22Rv1 (cell line): ENCODE data around the gene GJD4.

ENCODE experiments used
- H3K27ac ChIP-seq: fragments of 450-650 bp; 2 replicates; pipeline ENCODE4 v1.5.1; 2017
- ZFX ChIP-seq: fragments of 450-650 bp; IDR thresholded peaks from 2 replicates; pipeline ENCODE4 v1.6.1; 2017; ENCODE audit warnings: antibody characterized with exemption, borderline replicate concordance
- TF ChIP-seq, protein P1 (sequence below): fragments of 450-650 bp; IDR thresholded peaks from 2 replicates; pipeline ENCODE4 v1.5.1; 2017; ENCODE audit warnings: mild to moderate bottlenecking

Gene GJD4, protein sequence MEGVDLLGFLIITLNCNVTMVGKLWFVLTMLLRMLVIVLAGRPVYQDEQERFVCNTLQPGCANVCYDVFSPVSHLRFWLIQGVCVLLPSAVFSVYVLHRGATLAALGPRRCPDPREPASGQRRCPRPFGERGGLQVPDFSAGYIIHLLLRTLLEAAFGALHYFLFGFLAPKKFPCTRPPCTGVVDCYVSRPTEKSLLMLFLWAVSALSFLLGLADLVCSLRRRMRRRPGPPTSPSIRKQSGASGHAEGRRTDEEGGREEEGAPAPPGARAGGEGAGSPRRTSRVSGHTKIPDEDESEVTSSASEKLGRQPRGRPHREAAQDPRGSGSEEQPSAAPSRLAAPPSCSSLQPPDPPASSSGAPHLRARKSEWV

DNA sequence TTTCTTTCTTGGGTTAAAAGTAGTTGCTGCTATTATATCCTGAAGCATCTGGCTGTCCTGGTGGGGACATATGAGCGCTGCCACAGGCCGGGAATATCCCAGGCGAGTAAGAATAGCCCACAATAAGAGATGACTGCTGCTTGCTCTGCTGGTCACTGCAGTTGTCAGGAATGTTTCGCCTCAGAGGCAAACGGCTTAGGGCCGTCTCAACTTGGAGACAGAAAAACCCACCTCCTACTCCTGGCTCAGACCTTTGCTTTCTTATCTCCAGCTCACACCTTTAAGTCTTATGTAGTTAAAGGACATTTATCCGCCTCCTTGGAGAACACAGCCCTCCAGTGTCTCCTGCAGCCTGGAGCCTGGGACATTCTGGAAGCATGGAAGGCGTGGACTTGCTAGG is at the start of gene GJD4:
GJD4 (plus strand) TSS at position 151 of the 400 bp plus-strand sequence; CDS start at position 378, 227 bp downstream.
- H3K27ac ChIP-seq: no peak within 1 kb of the TSS
- TF ChIP-seq, protein P1, sequence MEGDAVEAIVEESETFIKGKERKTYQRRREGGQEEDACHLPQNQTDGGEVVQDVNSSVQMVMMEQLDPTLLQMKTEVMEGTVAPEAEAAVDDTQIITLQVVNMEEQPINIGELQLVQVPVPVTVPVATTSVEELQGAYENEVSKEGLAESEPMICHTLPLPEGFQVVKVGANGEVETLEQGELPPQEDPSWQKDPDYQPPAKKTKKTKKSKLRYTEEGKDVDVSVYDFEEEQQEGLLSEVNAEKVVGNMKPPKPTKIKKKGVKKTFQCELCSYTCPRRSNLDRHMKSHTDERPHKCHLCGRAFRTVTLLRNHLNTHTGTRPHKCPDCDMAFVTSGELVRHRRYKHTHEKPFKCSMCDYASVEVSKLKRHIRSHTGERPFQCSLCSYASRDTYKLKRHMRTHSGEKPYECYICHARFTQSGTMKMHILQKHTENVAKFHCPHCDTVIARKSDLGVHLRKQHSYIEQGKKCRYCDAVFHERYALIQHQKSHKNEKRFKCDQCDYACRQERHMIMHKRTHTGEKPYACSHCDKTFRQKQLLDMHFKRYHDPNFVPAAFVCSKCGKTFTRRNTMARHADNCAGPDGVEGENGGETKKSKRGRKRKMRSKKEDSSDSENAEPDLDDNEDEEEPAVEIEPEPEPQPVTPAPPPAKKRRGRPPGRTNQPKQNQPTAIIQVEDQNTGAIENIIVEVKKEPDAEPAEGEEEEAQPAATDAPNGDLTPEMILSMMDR: no peak
- TF ChIP-seq ZFX: no peak

DNA sequence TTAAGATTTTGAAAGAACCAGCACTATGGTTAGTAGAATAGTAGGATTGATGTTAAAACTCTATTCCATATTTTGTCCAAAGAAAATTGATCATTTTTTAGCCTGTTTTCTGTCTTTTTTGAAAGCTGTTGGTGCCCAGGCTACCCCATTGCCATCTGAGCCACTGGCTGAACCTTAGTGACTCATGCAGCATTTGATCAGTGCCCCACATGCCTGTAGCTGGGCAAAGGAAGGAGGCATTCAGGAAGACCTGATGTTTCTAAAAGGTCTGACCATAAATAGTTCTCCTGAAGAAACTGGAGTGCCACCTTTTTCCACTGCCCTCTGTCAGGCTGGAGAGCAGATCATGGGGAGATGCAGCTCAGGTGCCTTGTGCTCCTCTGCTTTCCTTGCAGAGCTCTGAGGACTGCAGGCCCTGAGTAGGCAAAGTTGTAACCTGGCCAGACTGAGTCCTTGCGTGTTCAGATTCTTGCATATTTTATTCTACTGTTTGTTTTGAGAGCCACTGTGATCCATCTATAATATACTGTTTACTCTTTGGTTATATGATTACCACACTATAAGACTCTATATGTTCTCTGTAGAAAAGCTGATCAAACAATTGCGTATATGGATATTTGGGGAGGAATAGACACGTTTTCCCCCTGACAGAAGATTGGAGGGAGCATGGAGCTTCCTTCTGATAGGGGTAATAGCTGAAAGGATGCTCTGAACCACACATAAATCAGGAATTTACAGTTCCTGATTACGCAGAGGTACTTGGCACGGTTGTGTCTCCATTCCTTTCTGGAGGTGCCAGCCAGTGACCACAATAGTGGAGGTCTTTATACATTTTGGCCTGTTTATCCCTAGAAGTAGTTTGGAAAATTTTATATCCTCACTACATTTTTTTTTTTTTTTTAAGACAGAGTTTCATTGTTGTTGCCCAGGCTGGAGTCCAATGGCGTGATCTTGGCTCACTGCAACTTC is 48.9 kb upstream of the GJD4 start:
- H3K27ac ChIP-seq: no peak overlapping the region
- TF ChIP-seq, protein P1: no peak
- TF ChIP-seq ZFX: no peak

DNA sequence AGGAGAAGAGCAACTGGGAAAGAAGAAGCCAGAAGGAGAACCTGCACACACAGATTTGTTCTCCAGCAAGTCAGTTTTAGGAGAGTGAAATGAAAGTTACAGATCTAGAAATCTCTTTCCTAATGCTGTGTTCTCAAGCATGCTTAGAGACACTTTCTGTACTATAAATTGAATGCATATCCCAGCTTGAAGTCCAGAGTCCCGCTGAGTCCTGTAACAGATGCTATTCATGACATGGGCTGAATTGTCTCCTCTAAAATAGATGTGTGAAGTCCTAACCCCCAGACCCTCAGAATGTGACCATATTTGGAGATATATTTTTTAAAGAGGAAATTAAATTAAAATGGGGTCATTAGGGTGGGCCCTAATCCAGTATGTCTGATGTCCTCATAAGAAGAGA is 46.9 kb upstream of the GJD4 start:
- no peak overlapping the region for H3K27ac ChIP-seq
- TF ChIP-seq, protein P1: no peak
- TF ChIP-seq ZFX: no peak

DNA sequence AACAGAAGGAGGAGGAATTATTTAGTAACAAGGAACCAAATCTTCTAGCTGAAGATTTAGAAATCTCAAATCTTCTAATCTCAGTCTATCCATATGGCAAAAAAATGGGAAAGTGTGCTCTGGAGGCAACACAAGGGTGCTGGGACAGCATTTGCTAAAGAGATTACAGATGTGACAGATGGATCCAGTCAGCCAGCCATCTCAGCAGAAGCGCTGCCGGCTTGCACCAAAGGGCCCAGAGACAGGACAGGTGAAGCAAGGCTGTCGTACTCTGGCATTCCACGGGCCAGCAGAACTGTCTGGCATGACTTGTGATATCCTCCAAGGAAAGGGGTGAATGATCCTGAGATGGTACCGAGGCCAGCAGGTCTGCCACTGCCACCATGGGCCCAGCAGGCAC is 45.7 kb upstream of the GJD4 start:
- no peak overlapping the region for H3K27ac ChIP-seq
- TF ChIP-seq ZFX: no peak
- TF ChIP-seq, protein P1: no peak

DNA sequence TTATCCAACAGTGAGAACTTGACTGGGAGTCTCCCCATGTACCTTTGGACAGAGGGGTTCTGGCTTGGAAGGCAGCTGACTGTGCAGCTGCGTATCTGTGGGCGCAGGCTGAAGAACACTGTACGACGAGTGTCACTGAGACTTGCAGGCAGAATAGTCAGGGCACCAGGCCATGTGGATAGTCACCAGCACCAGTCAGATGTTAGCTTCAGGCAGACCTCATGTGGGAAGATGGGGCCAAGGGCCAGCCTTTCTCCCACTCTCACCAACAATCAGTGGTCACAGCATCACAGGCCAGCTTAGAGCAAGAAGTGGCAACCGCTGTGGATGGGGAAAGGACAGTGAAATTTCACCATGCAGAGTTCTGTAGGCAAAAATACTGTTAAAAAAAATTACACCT is 43.4 kb upstream of the GJD4 start:
- no peak for TF ChIP-seq ZFX
- TF ChIP-seq, protein P1: no peak
- no peak overlapping the region for H3K27ac ChIP-seq

DNA sequence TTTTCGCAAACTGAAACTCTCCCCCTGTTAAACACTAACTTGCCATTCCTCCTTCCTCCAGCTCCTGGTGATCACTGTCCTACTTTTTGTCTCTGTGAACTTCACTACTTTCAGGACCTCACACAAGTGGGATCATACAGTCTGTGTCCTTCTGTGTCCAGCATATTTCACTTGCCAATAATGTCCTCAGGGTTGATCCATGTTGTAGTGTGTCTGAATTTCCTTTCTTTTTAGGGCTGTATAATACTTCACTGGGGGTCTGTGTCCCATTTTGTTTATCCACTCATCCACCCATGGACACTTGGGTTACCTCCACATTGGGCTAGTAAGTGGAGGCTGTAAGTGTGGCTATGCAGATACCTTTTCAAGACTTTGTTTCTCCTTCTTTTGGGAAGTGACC is 42.7 kb upstream of the GJD4 start:
- TF ChIP-seq, protein P1: no peak
- TF ChIP-seq ZFX: no peak

More for the DNA sequence above, 42.7 kb upstream of the GJD4 start:
- no peak overlapping the region for H3K27ac ChIP-seq
